AG09309 (cell line): ENCODE results near the gene NTRK3.

Experiments
- DNase-seq: peaks from one replicate; pipeline ENCODE4 v3.0.0-alpha.2; 2010; ENCODE audit warnings: low read depth
- H3K4me3 ChIP-seq: 2 replicates; pipeline ENCODE4 v1.5.1; 2011; ENCODE audit warnings: mild to moderate bottlenecking, low read depth, low read length, moderate library complexity; ENCODE audit not compliant: control insufficient read depth
- CTCF ChIP-seq: IDR thresholded peaks from 2 replicates; pipeline ENCODE4 v1.5.1; 2011; ENCODE audit warnings: mild to moderate bottlenecking, low read depth, low read length, inconsistent platforms; ENCODE audit not compliant: insufficient read depth, control insufficient read depth; ENCODE audit errors: missing control alignments

NTRK3 gene

GRCh38 chr15:88155310-88155709 is 101.2 kb downstream of the NTRK3 start:
- TF ChIP-seq CTCF: no peak
- DNase-seq: no peak
- H3K4me3 ChIP-seq: no peak overlapping the region

- no peak for DNase-seq
- no peak for TF ChIP-seq CTCF
- no peak overlapping the region for H3K4me3 ChIP-seq
Measured at GRCh38 chr15:88152672-88153071, 103.9 kb downstream of the NTRK3 start.

GRCh38 chr15:88147760-88148159 is 108.8 kb downstream of the NTRK3 start:
- no peak for DNase-seq
- no peak overlapping the region for H3K4me3 ChIP-seq
- TF ChIP-seq CTCF: no peak

GRCh38 chr15:88144921-88145653 is 111.5 kb downstream of the NTRK3 start:
- DNase-seq: no peak
- no peak overlapping the region for H3K4me3 ChIP-seq
- TF ChIP-seq CTCF: no peak

GRCh38 chr15:88142121-88142520 is 114.4 kb downstream of the NTRK3 start:
- no peak for TF ChIP-seq CTCF
- no peak overlapping the region for H3K4me3 ChIP-seq
- no peak for DNase-seq

GRCh38 chr15:88141269-88141889 is 115.2 kb downstream of the NTRK3 start:
- H3K4me3 ChIP-seq: no peak overlapping the region
- TF ChIP-seq CTCF: no peak
- no peak for DNase-seq

- no peak for TF ChIP-seq CTCF
- H3K4me3 ChIP-seq: no peak overlapping the region
- no peak for DNase-seq
Measured at GRCh38 chr15:88140398-88140797, 116.1 kb downstream of the NTRK3 start.
